Measurements from ENCODE around the gene ZNF592.

- no peak for TF ChIP-seq CTCF (IDR thresholded peaks at IDR 0.05 in 8 of 11, conservative IDR thresholded peaks at IDR 0.05 in 3 of 11)
- TF ChIP-seq POLR2A (IDR thresholded peaks at IDR 0.05): no peak
- TF ChIP-seq POLR2AphosphoS5 (IDR thresholded peaks at IDR 0.05): no peak
These were observed 63.4 kb downstream of the ZNF592 start for GRCh38 chr15:84811828-84812227.

Measured in spleen (tissue), 7 donors.